Body of pancreas (tissue), 4 donors: ENCODE measurements around the gene FCRLA. TPM values are rescaled to one million over a fixed set of nuclear protein-coding genes. Genes with fewer than 3 reads are reported as not detected.

Experiments
- ATAC-seq: fragments of 150-250 bp; one replicate; pipeline ENCODE4 v1.9.1; 2016
- DNase-seq, 4 donors: peaks; one replicate each; pipeline ENCODE4 v3.0.0-alpha.2; 2019
- H3K27ac ChIP-seq, 4 donors: fragments of 200-600 bp; sonication (generic); 1 replicate in 3 of 4; 2 replicates in 1 of 4; pipeline versions ENCODE4 v1.5.1 to v1.6.1; 2016 to 2019; ENCODE audit warnings: mild to moderate bottlenecking in 1 of 4, mixed read lengths in 1 of 4, moderate library complexity in 1 of 4
- H3K27me3 ChIP-seq, 2 donors: fragments of 200-600 bp; sonication (generic); one replicate each; pipeline ENCODE4 v1.6.0; 2016; ENCODE audit warnings: mild to moderate bottlenecking in 1 of 2
- H3K36me3 ChIP-seq, 2 donors: fragments of 200-600 bp; sonication (generic); replicated peaks in 1 of 2; 2 replicates each; pipeline ENCODE4 v1.5.1; 2016; ENCODE audit warnings: low read depth in 2 of 2; ENCODE audit not compliant: insufficient read depth in 1 of 2
- H3K4me1 ChIP-seq: fragments of 200-600 bp; sonication (generic); one replicate; pipeline ENCODE4 v1.6.0; 2016
- H3K4me3 ChIP-seq, 2 donors: fragments of 200-600 bp; sonication (generic); 1 replicate in 1 of 2; 2 replicates in 1 of 2; pipeline ENCODE4 v1.5.1; 2016 to 2019
- H3K9me3 ChIP-seq, 3 donors: fragments of 200-600 bp; sonication (generic); 1 replicate in 2 of 3; 2 replicates in 1 of 3; pipeline ENCODE4 v1.5.1; 2016
- CTCF ChIP-seq, 7 experiments: fragments of 450-650 bp in 4 of 7; fragments of 200-600 bp in 3 of 7; sonication (generic) in 3 of 7; IDR thresholded peaks; one replicate each; pipeline ENCODE4 v1.5.1; 2016 to 2019; ENCODE audit warnings: antibody characterized with exemption in 7 of 7
- POLR2A ChIP-seq, 3 donors: fragments of 450-650 bp; IDR thresholded peaks; one replicate each; pipeline ENCODE4 v1.6.1; 2016; ENCODE audit warnings: antibody characterized with exemption in 3 of 3, mild to moderate bottlenecking in 2 of 3
- WGBS, 2 donors: methylation state at CpG; one replicate each; pipeline ENCODE4 v1.1.5; 2017; 5-methylcytosine and 5-hydroxymethylcytosine counted together
- intact Hi-C: fragments of 100-400 bp; cut with DNase I; formaldehyde crosslinking; loops from one replicate; pipeline ENCODE4 v1.15.1; 2023
- total RNA-seq, 2 donors: library from RNA; depleted of rRNA; stranded (reverse); fragments of >200 nt; gene quantifications; one replicate each; pipeline ENCODE4 v1.1.0, GENCODE V29; 2016

The FCRLA gene
- total RNA-seq, 2 donors from 2014 or later = not detected

- peaks cover 16% of the 10 kb centered on the region for H3K4me1 ChIP-seq
- ATAC-seq (no peak), DNase-seq (no peak)
- H3K27me3 ChIP-seq = no peaks in the 10 kb centered on the region
- peak in 2 of 3 donors; percentile 57 to 64 for TF ChIP-seq POLR2A (IDR thresholded peaks at IDR 0.05)
- TF ChIP-seq CTCF (IDR thresholded peaks at IDR 0.05) = no peak
- 2 to 11% methylated on average over 10 to 38 of the region's 38 CpGs for WGBS, 2 donors
- H3K27ac ChIP-seq = peak overlapping the region; percentile 73 to 82 (median 80)
- no peaks in the 10 kb centered on the region for H3K36me3 ChIP-seq
- H3K4me3 ChIP-seq = peak overlapping the region; percentile 11 to 55
- intact Hi-C loops = no loop called here
- no peaks in the 10 kb centered on the region for H3K9me3 ChIP-seq
Measured at GRCh38 chr1:161727256-161727924, 20.4 kb downstream of the FCRLA start.

- TF ChIP-seq CTCF (IDR thresholded peaks at IDR 0.05) = no peak
- no peak for TF ChIP-seq POLR2A (IDR thresholded peaks at IDR 0.05)
- H3K4me1 ChIP-seq = peaks cover 16% of the 10 kb centered on the region
- no peak for ATAC-seq
- no peak for DNase-seq
- no peaks in the 10 kb centered on the region for H3K27me3 ChIP-seq
- no peaks in the 10 kb centered on the region for H3K9me3 ChIP-seq
- H3K4me3 ChIP-seq = no peak overlapping the region
- H3K27ac ChIP-seq = no peak overlapping the region
- 90 to 93% methylated on average over 7 of the region's 7 CpGs for WGBS, 2 donors
- intact Hi-C loops = no loop called here
- H3K36me3 ChIP-seq = no peaks in the 10 kb centered on the region
Measured at GRCh38 chr1:161728376-161729226, 21.6 kb downstream of the FCRLA start.

GRCh38 chr1:161730050-161730564, 23.1 kb downstream of the FCRLA start:
- WGBS, 2 donors = 60 to 82% methylated on average over 6 of the region's 6 CpGs
- TF ChIP-seq POLR2A (IDR thresholded peaks at IDR 0.05) (no peak), CTCF (IDR thresholded peaks at IDR 0.05) (no peak)
- intact Hi-C loops = no loop called here

GRCh38 chr1:161731241-161731640, 24.2 kb downstream of the FCRLA start:
- Histone ChIP-seq H3K4me1 (peaks cover 8% of the 10 kb centered on the region), H3K4me3 (no peak overlapping the region), H3K27ac (no peak overlapping the region), H3K9me3 (no peaks in the 10 kb centered on the region), H3K36me3 (no peaks in the 10 kb centered on the region), H3K27me3 (no peaks in the 10 kb centered on the region)
- intact Hi-C loops = no loop called here
- DNase-seq (no peak), ATAC-seq (no peak)
- WGBS, 2 donors = 64 to 66% methylated on average over 6 of the region's 6 CpGs
- TF ChIP-seq POLR2A (IDR thresholded peaks at IDR 0.05) = no peak
- no peak for TF ChIP-seq CTCF (IDR thresholded peaks at IDR 0.05)

More at GRCh38 chr1:161730050-161730564, 23.1 kb downstream of the FCRLA start:
- DNase-seq = no peak
- H3K27ac ChIP-seq = no peak overlapping the region
- no peaks in the 10 kb centered on the region for H3K9me3 ChIP-seq
- no peak for ATAC-seq
- H3K36me3 ChIP-seq = no peaks in the 10 kb centered on the region
- no peaks in the 10 kb centered on the region for H3K27me3 ChIP-seq
- peaks cover 16% of the 10 kb centered on the region for H3K4me1 ChIP-seq
- no peak overlapping the region for H3K4me3 ChIP-seq
